Astrocyte (in vitro differentiated cells and primary cell): ENCODE results near the gene NAV1.

Experiments
- CTCF ChIP-seq: IDR thresholded peaks from 2 replicates; pipeline ENCODE4 v1.5.1; 2011; ENCODE audit warnings: low read depth, mild to moderate bottlenecking, inconsistent platforms, low read length, moderate library complexity; ENCODE audit not compliant: insufficient read depth
- EZH2 ChIP-seq: IDR thresholded peaks from 2 replicates; pipeline ENCODE4 v1.6.1; 2012; ENCODE audit warnings: mild to moderate bottlenecking, low read length, inconsistent platforms; ENCODE audit not compliant: insufficient read depth

DNA sequence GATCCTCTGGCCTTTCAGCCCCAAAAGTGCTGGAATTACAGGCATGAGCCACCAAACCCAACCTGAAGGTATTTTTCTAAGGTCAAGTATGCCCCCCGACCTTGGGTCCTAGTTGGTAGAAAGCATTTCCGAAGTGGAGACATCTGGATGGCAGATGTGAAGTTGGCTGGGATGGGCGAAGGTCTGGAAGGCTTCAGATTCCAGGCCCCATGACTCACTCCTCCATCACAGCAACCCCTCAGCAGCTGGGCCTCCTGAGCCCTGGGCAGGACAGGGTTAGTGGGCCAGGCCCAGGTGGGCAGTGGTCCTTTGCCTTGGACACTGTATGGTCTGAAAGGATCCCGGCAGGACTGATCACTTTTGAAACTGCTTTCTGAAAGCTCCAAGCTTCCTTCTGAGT is 23.3 kb downstream of the NAV1 start:
- TF ChIP-seq CTCF (no peak), EZH2 (no peak)
